Cardiac muscle cell (in vitro differentiated cells and primary cell): ENCODE results near the gene NTRK3. TPM values are rescaled to one million over a fixed set of nuclear protein-coding genes. Genes with fewer than 3 reads are reported as not detected.
A peak's percentile ranks its signal among the peaks of the same experiment; 100 is the strongest.

Source experiments
- DNase-seq, 2 donors: peaks; one replicate each; pipeline versions ENCODE4 v3.0.0 to v3.0.0-alpha.2; 2010 to 2017; ENCODE audit warnings: low read depth in 1 of 2, low spot score in 1 of 2
- H3K27ac ChIP-seq: fragments of 200-600 bp; sonication (generic); 2 replicates; pipeline ENCODE4 v1.5.1; 2016
- H3K27me3 ChIP-seq: fragments of 200-600 bp; sonication (generic); 2 replicates; pipeline ENCODE4 v1.6.0; 2016; ENCODE audit warnings: control low read depth
- H3K36me3 ChIP-seq: fragments of 200-600 bp; sonication (generic); 2 replicates; pipeline ENCODE4 v1.5.1; 2016; ENCODE audit warnings: control low read depth
- H3K4me1 ChIP-seq: fragments of 200-600 bp; sonication (generic); 2 replicates; pipeline ENCODE4 v1.8.1; 2017; ENCODE audit warnings: low read depth, mild to moderate bottlenecking, mixed run types
- H3K4me3 ChIP-seq: fragments of 200-600 bp; sonication (generic); 2 replicates; pipeline ENCODE4 v1.5.1; 2016; ENCODE audit warnings: mild to moderate bottlenecking
- H3K9me3 ChIP-seq: fragments of 200-600 bp; sonication (generic); 2 replicates; pipeline ENCODE4 v1.5.1; 2017; ENCODE audit warnings: low read depth, mild to moderate bottlenecking, control low read depth
- CTCF ChIP-seq: IDR thresholded peaks from 2 replicates; pipeline ENCODE4 v1.5.1; 2012; ENCODE audit warnings: low read depth, mild to moderate bottlenecking, low read length
- polyA plus RNA-seq: library from polyadenylated mRNA; unstranded; fragments of >200 nt; fragmentation: Nextera tagmentation; extraction: Ambion mirVana; gene quantifications from 2 replicates; pipeline ENCODE4 v1.2.1, GENCODE V29; 2016
- total RNA-seq: library from RNA; depleted of rRNA; stranded (reverse); fragments of >200 nt; gene quantifications from 2 replicates; pipeline ENCODE4 v1.2.3, GENCODE V29; 2016

Gene NTRK3
- total and polyA plus RNA-seq, 2 experiments from 2014 or later = 3.3 to 6.2 TPM

DNA sequence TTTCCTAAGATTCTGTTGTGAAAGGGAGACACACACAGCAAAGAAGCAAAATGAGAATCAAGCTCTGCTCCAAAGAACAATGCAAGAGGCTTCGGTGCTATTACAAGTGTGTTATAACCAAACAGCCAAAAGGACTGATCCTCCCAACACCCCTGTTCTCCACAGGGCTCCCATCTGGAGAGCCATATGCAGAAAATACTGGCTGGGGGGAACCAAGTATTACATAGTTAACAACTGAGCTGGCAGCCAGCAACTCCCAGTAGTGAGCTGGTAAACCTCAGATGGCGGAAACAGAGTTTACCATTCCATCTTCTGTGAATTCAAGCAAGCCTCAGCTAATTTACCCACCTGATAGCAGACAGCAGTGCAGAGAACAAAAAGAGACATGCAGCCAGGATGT lies 156.4 kb downstream of the NTRK3 start:
- Histone ChIP-seq H3K27ac (no peak overlapping the region), H3K4me3 (no peak overlapping the region), H3K27me3 (no peaks in the 10 kb centered on the region), H3K9me3 (no peaks in the 10 kb centered on the region), H3K36me3 (no peaks in the 10 kb centered on the region), H3K4me1 (peaks cover 18% of the 10 kb centered on the region)
- DNase-seq = no peak
- TF ChIP-seq CTCF = no peak

DNA sequence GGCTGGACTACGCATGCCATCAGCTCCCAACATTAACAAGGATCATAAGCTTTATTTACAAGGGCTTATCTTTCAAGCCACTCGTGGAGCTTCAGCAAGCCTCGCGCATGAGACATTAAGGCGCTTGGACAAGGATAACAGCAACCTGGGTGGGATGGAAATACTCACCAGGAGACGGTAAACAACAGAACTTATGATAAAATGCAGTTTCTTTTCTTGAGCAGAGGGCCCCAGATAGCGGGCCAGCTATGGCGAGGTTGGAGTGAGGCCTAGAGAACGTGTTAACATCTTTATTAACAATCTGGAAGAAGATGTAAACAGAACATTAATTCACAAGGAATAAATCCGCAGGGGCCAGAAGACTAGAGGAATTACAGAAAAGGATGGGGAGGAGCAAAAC lies 158.2 kb downstream of the NTRK3 start:
- Histone ChIP-seq H3K9me3 (no peaks in the 10 kb centered on the region), H3K36me3 (no peaks in the 10 kb centered on the region), H3K27me3 (no peaks in the 10 kb centered on the region), H3K27ac (no peak overlapping the region), H3K4me1 (peaks cover 9% of the 10 kb centered on the region), H3K4me3 (no peak overlapping the region)
- no peak for TF ChIP-seq CTCF
- DNase-seq = no peak

DNA sequence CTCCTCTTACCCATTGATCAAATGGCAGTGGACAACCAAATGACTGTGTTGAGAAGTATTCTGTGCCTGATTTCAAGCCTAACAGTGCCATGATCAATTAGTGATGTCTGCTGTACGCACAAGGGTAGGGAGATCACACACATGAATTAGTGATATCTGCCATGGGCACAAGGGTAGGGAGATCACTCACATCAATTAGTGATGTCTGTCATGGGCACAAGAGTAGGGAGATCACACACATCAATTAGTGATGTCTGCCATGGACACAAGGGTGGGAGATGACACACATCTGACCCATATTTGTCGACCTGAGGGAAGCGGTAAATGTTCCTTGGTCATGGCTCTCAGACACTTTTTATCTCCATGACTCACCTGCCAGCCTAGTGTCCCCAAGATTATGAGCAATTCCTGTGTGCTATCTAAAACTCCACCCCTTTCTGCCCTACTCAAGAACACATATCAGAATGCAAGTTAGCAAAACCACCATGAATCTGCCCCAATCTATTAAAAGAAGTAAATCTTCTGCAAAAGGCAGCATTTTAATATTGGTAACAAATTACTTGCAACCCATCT lies 165.0 kb downstream of the NTRK3 start:
- H3K4me1 ChIP-seq = peaks cover 13% of the 10 kb centered on the region
- H3K27me3 ChIP-seq = no peaks in the 10 kb centered on the region
- no peaks in the 10 kb centered on the region for H3K36me3 ChIP-seq
- TF ChIP-seq CTCF = no peak
- no peaks in the 10 kb centered on the region for H3K9me3 ChIP-seq
- no peak overlapping the region for H3K27ac ChIP-seq
- no peak for DNase-seq
- no peak overlapping the region for H3K4me3 ChIP-seq

DNA sequence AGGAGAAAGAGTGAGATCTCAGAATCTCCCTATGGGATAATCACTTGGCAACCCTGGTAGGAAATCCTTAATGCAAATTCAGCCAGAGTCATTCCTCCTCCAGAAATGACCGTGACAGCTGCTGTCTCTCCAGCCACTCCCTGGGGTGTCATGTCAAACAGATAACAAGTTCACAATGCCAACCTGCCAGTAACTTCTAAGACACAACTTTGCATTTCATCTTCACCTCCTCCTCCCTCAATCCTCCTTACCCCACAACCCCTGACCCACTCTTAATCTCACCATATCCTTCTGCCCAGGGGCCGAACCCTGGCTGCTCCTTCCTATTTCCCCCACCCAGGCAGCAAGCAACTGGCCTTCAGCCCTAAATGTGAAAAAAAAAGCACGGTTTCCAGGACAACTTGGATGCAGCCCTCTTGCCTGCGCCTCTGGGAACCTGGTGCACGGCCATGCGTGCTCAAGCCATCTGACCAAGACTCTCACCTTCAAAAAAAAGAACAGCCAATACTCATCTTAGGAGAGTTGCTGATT lies 166.0 kb downstream of the NTRK3 start:
- Histone ChIP-seq H3K9me3 (no peaks in the 10 kb centered on the region), H3K36me3 (no peaks in the 10 kb centered on the region), H3K27ac (no peak overlapping the region), H3K4me3 (no peak overlapping the region), H3K27me3 (no peaks in the 10 kb centered on the region), H3K4me1 (peaks cover 13% of the 10 kb centered on the region)
- no peak for TF ChIP-seq CTCF
- DNase-seq = peak in 1 of 2 donors; percentile 25

- TF ChIP-seq CTCF = no peak
- no peak overlapping the region for H3K4me3 ChIP-seq
- H3K9me3 ChIP-seq = no peaks in the 10 kb centered on the region
- peaks cover 13% of the 10 kb centered on the region for H3K4me1 ChIP-seq
- no peak overlapping the region for H3K27ac ChIP-seq
- DNase-seq = no peak
- H3K36me3 ChIP-seq = no peaks in the 10 kb centered on the region
- H3K27me3 ChIP-seq = no peaks in the 10 kb centered on the region
Observed at GRCh38 chr15:88089731-88090130, 166.8 kb downstream of the NTRK3 start.
